ENCODE results near the gene MCF2L2. TPM values are rescaled to one million over a fixed set of nuclear protein-coding genes. Genes with fewer than 3 reads are reported as not detected.
"Not testable (repeated sequence)": the region's sequence is repeated elsewhere in the genome, so short reads cannot be mapped to it uniquely, and the experiment has no call there.

The MCF2L2 gene, protein sequence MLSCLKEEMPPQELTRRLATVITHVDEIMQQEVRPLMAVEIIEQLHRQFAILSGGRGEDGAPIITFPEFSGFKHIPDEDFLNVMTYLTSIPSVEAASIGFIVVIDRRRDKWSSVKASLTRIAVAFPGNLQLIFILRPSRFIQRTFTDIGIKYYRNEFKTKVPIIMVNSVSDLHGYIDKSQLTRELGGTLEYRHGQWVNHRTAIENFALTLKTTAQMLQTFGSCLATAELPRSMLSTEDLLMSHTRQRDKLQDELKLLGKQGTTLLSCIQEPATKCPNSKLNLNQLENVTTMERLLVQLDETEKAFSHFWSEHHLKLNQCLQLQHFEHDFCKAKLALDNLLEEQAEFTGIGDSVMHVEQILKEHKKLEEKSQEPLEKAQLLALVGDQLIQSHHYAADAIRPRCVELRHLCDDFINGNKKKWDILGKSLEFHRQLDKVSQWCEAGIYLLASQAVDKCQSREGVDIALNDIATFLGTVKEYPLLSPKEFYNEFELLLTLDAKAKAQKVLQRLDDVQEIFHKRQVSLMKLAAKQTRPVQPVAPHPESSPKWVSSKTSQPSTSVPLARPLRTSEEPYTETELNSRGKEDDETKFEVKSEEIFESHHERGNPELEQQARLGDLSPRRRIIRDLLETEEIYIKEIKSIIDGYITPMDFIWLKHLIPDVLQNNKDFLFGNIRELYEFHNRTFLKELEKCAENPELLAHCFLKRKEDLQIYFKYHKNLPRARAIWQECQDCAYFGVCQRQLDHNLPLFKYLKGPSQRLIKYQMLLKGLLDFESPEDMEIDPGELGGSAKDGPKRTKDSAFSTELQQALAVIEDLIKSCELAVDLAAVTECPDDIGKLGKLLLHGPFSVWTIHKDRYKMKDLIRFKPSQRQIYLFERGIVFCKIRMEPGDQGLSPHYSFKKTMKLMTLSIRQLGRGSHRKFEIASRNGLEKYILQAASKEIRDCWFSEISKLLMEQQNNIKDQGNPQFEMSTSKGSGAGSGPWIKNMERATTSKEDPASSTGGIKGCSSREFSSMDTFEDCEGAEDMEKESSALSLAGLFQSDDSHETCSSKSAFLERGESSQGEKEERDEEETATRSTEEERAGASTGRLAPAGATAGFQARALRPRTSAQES
- 2.4 TPM for polyA plus RNA-seq
- long read RNA-seq, donor 1, partial matches to known transcripts = 0 of 14 reads
- long read RNA-seq, donor 1, other reads (novel, unspliced or antisense) = 14 of 14 reads
- long read RNA-seq, donor 2, partial matches to known transcripts = 28 of 52 reads
- long read RNA-seq, donor 2, other reads (novel, unspliced or antisense) = 24 of 52 reads
- long read RNA-seq, donor 3 = 0 reads
- long read RNA-seq, donor 4 = 0 reads
- long read RNA-seq, donor 5 = 0 reads
- long read RNA-seq, donor 6, partial matches to known transcripts = 11 of 23 reads
- long read RNA-seq, donor 6, other reads (novel, unspliced or antisense) = 12 of 23 reads
- long read RNA-seq, donor 7 = 0 reads
- long read RNA-seq, donor 8, partial matches to known transcripts = 12 of 19 reads
- long read RNA-seq, donor 8, other reads (novel, unspliced or antisense) = 7 of 19 reads
- long read RNA-seq, donor 9, partial matches to known transcripts = 16 of 28 reads
- long read RNA-seq, donor 9, other reads (novel, unspliced or antisense) = 12 of 28 reads
- long read RNA-seq, donor 10, partial matches to known transcripts = 255 of 255 reads
- long read RNA-seq, donor 10, other reads (novel, unspliced or antisense) = 0 of 255 reads
- long read RNA-seq, donor 11, partial matches to known transcripts = 0 of 1 reads
- long read RNA-seq, donor 11, other reads (novel, unspliced or antisense) = 0 of 1 reads

DNA sequence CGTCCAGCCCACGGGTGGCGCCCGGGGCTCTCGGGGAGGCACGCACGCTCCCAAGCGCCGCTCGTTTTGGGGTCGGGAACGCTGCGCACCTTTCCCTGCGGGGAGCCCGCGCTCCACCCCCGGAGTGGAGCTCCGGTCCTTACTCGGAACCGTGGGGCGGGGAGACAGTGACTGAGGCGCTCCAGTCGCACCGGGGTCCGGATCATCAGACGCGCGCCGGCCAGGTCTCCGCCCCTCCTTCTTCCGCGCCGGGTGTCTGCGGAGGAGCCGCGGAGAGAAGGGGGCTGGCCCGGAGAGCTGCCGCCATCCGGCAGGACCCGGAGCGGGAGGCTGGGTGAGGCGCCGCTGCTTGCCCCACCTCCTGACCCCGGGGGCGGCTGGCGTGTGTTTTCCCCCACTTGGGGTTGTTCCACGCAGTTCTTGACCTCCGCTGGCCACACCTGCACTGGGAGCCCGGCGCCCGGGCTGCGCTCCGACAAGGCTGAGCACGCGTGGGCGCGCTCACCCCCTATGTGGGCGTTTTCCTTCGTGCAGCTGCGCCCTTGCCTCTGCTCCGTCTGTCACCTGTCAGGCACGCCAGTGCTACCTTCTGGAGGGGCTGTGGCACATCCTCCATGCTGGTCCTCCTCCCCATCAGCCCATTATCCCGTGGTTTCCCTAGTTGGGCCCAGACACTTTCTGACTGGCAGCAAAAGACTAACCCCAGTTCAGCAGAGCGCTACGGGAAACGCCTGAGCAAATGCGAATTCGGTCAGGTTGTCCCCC lies at the start of gene MCF2L2:
TSS of gene MCF2L2 (minus strand) at position 173 of the 765 bp plus-strand sequence. CDS start 642 bp downstream, outside the sequence.
- H3K9me3 ChIP-seq (ENCODE audit: control insufficient read depth, low read depth, low read length) = peaks cover 5% of the 10 kb centered on the region
- no peaks in the 10 kb centered on the region for H3K36me3 ChIP-seq (ENCODE audit: control insufficient read depth, insufficient read depth, low read length)
- no CpG with 5 or more reads among the region's 68 CpGs for WGBS (ENCODE audit: insufficient coverage, low lambda C conversion rate)
- H3K4me1 ChIP-seq (ENCODE audit: control insufficient read depth, insufficient read depth, low read length) = peaks cover 4% of the 10 kb centered on the region
- peaks cover 56% of the 10 kb centered on the region for H3K27me3 ChIP-seq (ENCODE audit: control insufficient read depth, insufficient read depth, low read length)
- DNase-seq = peak; percentile 28 to 59
- H3K4me3 ChIP-seq (ENCODE audit: low read length) = peak within 1 kb of the TSS; percentile 57
- H3K27ac ChIP-seq (ENCODE audit: low read length) = no peak within 1 kb of the TSS

DNA sequence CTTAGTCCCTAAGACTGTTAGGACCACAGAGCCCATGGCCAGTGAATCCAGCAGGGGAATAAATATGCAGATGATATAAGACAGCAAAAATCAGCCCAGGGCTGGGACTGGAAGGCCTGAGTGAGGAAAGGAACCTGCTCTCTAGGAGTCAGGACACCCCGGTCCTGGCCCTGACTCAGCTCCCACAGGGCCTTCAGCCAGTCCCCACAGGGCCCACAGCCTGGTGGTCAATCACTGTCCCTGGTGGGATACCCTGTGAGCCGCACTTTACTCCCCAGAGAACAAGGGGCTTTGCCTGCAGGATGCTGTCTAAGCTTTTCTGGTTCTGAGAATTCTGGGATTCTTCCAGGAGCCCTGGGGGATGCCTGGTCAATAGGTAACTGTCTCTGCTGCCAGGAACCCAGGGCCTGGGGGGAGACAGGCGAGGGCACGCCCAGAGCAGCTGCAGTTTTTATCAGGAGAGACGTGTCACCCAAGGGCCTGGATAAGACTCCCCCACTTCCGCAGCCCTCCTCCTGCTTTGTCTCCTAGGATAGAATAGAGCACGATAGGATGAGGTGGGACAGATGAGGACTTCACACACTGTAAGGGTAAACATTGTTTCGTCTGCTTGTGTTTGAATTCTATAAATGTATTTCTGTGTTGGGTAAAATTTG lies 49.5 kb upstream of the MCF2L2 start:
- no peaks in the 10 kb centered on the region for H3K4me1 ChIP-seq (ENCODE audit: control insufficient read depth, insufficient read depth, low read length)
- no peak overlapping the region for H3K4me3 ChIP-seq (ENCODE audit: low read length)
- H3K9me3 ChIP-seq (ENCODE audit: control insufficient read depth, low read depth, low read length) = no peaks in the 10 kb centered on the region
- no peaks in the 10 kb centered on the region for H3K36me3 ChIP-seq (ENCODE audit: control insufficient read depth, insufficient read depth, low read length)
- WGBS (ENCODE audit: insufficient coverage, low lambda C conversion rate) = no CpG with 5 or more reads among the region's 8 CpGs
- H3K27ac ChIP-seq (ENCODE audit: low read length) = no peak overlapping the region
- no peak for DNase-seq
- no peaks in the 10 kb centered on the region for H3K27me3 ChIP-seq (ENCODE audit: control insufficient read depth, insufficient read depth, low read length)

- H3K9me3 ChIP-seq (ENCODE audit: control insufficient read depth, low read depth, low read length); H3K36me3 ChIP-seq (ENCODE audit: control insufficient read depth, insufficient read depth, low read length); H3K4me3 ChIP-seq (ENCODE audit: low read length); H3K27ac ChIP-seq (ENCODE audit: low read length); H3K27me3 ChIP-seq (ENCODE audit: control insufficient read depth, insufficient read depth, low read length); DNase-seq; H3K4me1 ChIP-seq (ENCODE audit: control insufficient read depth, insufficient read depth, low read length): not testable (repeated sequence)
- 100% methylated on average over 1 of the region's 1 CpG for WGBS (ENCODE audit: insufficient coverage, low lambda C conversion rate)
Measured at GRCh38 chr3:183475764-183476162, 47.3 kb upstream of the MCF2L2 start.

GRCh38 chr3:183475016-183475763 lies 46.8 kb upstream of the MCF2L2 start:
- H3K36me3 ChIP-seq (ENCODE audit: control insufficient read depth, insufficient read depth, low read length) = no peaks in the 10 kb centered on the region
- no peaks in the 10 kb centered on the region for H3K27me3 ChIP-seq (ENCODE audit: control insufficient read depth, insufficient read depth, low read length)
- H3K4me3 ChIP-seq (ENCODE audit: low read length) = no peak overlapping the region
- no peak for DNase-seq
- H3K27ac ChIP-seq (ENCODE audit: low read length) = no peak overlapping the region
- no CpG with 5 or more reads among the region's 3 CpGs for WGBS (ENCODE audit: insufficient coverage, low lambda C conversion rate)
- no peaks in the 10 kb centered on the region for H3K4me1 ChIP-seq (ENCODE audit: control insufficient read depth, insufficient read depth, low read length)
- no peaks in the 10 kb centered on the region for H3K9me3 ChIP-seq (ENCODE audit: control insufficient read depth, low read depth, low read length)

DNA sequence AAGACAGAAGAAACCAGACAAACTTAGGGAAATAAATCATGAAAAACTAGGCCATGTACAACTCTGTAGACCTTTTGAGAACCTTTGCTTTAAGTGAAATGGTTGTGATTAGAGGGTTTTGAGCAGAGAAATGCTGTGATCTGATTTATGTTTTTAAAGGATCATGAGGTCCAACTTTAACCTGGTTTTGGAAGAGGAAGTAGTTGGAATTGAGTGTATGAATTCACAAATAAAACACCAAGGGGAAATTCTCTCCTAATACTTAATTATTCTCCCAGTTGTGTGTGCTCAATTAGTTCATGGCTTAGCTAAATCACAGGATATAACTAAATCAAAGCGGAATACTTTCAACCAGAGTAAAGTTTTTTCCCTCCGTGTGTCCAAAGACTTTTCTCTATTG lies 45.5 kb upstream of the MCF2L2 start:
- 100% methylated on average over 1 of the region's 2 CpGs for WGBS (ENCODE audit: insufficient coverage, low lambda C conversion rate)
- H3K27me3 ChIP-seq (ENCODE audit: control insufficient read depth, insufficient read depth, low read length) = no peaks in the 10 kb centered on the region
- no peaks in the 10 kb centered on the region for H3K9me3 ChIP-seq (ENCODE audit: control insufficient read depth, low read depth, low read length)
- no peak overlapping the region for H3K4me3 ChIP-seq (ENCODE audit: low read length)
- H3K36me3 ChIP-seq (ENCODE audit: control insufficient read depth, insufficient read depth, low read length) = no peaks in the 10 kb centered on the region
- no peak for DNase-seq
- H3K27ac ChIP-seq (ENCODE audit: low read length) = no peak overlapping the region
- H3K4me1 ChIP-seq (ENCODE audit: control insufficient read depth, insufficient read depth, low read length) = peaks cover 2% of the 10 kb centered on the region

DNA sequence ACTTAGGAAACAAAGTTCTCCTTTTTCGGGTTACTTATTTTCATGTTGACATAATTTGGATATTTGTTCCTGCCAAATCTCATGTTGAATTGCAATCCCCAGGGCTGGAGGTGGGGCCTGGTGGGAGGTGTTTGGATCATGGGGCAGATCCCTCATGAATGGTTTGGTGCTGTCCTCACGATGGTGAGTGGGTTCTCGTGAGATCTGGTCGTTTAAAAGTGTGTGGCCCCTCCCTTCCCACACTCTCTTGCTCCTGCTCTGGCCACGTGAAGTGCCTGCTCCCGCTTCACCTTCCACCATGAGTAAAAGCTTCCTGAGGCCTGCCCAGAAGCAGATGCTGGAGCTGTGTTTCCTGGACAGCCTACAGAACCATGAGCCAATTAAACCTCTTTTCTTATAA lies 43.7 kb upstream of the MCF2L2 start:
- Histone ChIP-seq H3K9me3 (ENCODE audit: control insufficient read depth, low read depth, low read length) (no peaks in the 10 kb centered on the region), H3K4me3 (ENCODE audit: low read length) (no peak overlapping the region), H3K27me3 (ENCODE audit: control insufficient read depth, insufficient read depth, low read length) (no peaks in the 10 kb centered on the region), H3K36me3 (ENCODE audit: control insufficient read depth, insufficient read depth, low read length) (no peaks in the 10 kb centered on the region), H3K27ac (ENCODE audit: low read length) (no peak overlapping the region), H3K4me1 (ENCODE audit: control insufficient read depth, insufficient read depth, low read length) (peaks cover 3% of the 10 kb centered on the region)
- WGBS (ENCODE audit: insufficient coverage, low lambda C conversion rate) = no CpG with 5 or more reads among the region's 6 CpGs
- DNase-seq = no peak

DNA sequence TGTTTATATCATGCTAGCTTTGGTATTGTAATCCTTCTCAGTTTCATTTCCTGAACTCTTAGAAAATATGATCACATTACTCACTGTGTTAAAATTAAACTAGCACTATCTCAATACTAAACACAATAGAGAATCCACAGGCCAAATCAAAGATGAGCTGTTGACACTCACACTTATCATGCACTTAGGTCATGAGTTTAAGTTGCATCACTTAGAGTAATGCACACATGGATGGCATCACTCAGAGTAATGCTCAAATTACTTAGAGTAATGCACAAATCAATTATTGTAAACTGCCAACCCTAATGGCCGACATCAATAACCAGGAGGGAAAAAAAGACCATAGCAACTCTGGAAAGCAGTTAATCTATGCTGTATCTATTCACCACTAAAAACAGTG lies 40.0 kb upstream of the MCF2L2 start:
- Histone ChIP-seq H3K9me3 (ENCODE audit: control insufficient read depth, low read depth, low read length) (no peaks in the 10 kb centered on the region), H3K36me3 (ENCODE audit: control insufficient read depth, insufficient read depth, low read length) (no peaks in the 10 kb centered on the region), H3K27ac (ENCODE audit: low read length) (no peak overlapping the region), H3K4me3 (ENCODE audit: low read length) (no peak overlapping the region), H3K27me3 (ENCODE audit: control insufficient read depth, insufficient read depth, low read length) (no peaks in the 10 kb centered on the region), H3K4me1 (ENCODE audit: control insufficient read depth, insufficient read depth, low read length) (peaks cover 3% of the 10 kb centered on the region)
- peak in 1 of 2 donors; percentile 20 for DNase-seq
- WGBS (ENCODE audit: insufficient coverage, low lambda C conversion rate) = no CpG with 5 or more reads among the region's 1 CpG

GRCh38 chr3:183466575-183466974 lies 38.2 kb upstream of the MCF2L2 start:
- Histone ChIP-seq H3K9me3 (ENCODE audit: control insufficient read depth, low read depth, low read length) (no peaks in the 10 kb centered on the region), H3K4me3 (ENCODE audit: low read length) (no peak overlapping the region), H3K27me3 (ENCODE audit: control insufficient read depth, insufficient read depth, low read length) (no peaks in the 10 kb centered on the region), H3K4me1 (ENCODE audit: control insufficient read depth, insufficient read depth, low read length) (peaks cover 3% of the 10 kb centered on the region), H3K27ac (ENCODE audit: low read length) (no peak overlapping the region), H3K36me3 (ENCODE audit: control insufficient read depth, insufficient read depth, low read length) (no peaks in the 10 kb centered on the region)
- no peak for DNase-seq
- no CpG with 5 or more reads among the region's 3 CpGs for WGBS (ENCODE audit: insufficient coverage, low lambda C conversion rate)
